Esophagus muscularis mucosa (tissue), 4 donors: ENCODE measurements around the gene MRE11. TPM values are rescaled to one million over a fixed set of nuclear protein-coding genes. Genes with fewer than 3 reads are reported as not detected.

Source experiments
- DNase-seq: peaks from one replicate; pipeline ENCODE4 v3.0.0-alpha.2; 2017; ENCODE audit errors: extremely low spot score
- H3K27ac ChIP-seq, 4 donors: fragments of 200-600 bp; sonication (generic); replicated peaks in 1 of 4; 1 replicate in 3 of 4; 2 replicates in 1 of 4; pipeline ENCODE4 v1.5.1; 2016 to 2019; ENCODE audit warnings: mild to moderate bottlenecking in 1 of 4
- H3K27me3 ChIP-seq, 4 donors: fragments of 200-600 bp; sonication (generic); one replicate each; pipeline versions ENCODE4 v1.5.1 to v1.6.0; 2016 to 2019
- H3K36me3 ChIP-seq, 4 donors: fragments of 200-600 bp; sonication (generic); one replicate each; pipeline ENCODE4 v1.5.1; 2016 to 2019
- H3K4me1 ChIP-seq, 4 donors: fragments of 200-600 bp; sonication (generic); one replicate each; pipeline ENCODE4 v1.5.1; 2016 to 2019
- H3K4me3 ChIP-seq, 4 donors: fragments of 200-600 bp; sonication (generic); 1 replicate in 2 of 4; 2 replicates in 2 of 4; pipeline ENCODE4 v1.5.1; 2016 to 2019; ENCODE audit warnings: mild to moderate bottlenecking in 4 of 4, moderate library complexity in 1 of 4
- H3K9me3 ChIP-seq, 4 donors: fragments of 200-600 bp; sonication (generic); 1 replicate in 3 of 4; 2 replicates in 1 of 4; pipeline ENCODE4 v1.5.1; 2016 to 2019
- EP300 ChIP-seq: sonication (generic); formaldehyde crosslinking; IDR thresholded peaks from one replicate; pipeline ENCODE4 v1.6.1; 2017; ENCODE audit warnings: antibody characterized with exemption
- POLR2A ChIP-seq: fragments of 450-650 bp; IDR thresholded peaks from one replicate; pipeline ENCODE4 v1.6.1; 2017; ENCODE audit warnings: antibody characterized with exemption, moderate library complexity, mild to moderate bottlenecking, low read depth
- POLR2AphosphoS5 ChIP-seq, 2 donors: sonication (generic); formaldehyde crosslinking; IDR thresholded peaks; one replicate each; pipeline ENCODE4 v1.6.1; 2017; ENCODE audit warnings: antibody characterized with exemption in 2 of 2
- WGBS: methylation state at CpG from one replicate; pipeline ENCODE4 v1.1.5; 2018; 5-methylcytosine and 5-hydroxymethylcytosine counted together
- intact Hi-C: fragments of 100-400 bp; cut with DNase I; formaldehyde crosslinking; loops from one replicate; pipeline ENCODE4 v1.15.1; 2023
- total RNA-seq, 4 donors: library from RNA; depleted of rRNA; stranded (reverse); fragments of >200 nt; gene quantifications; one replicate each; pipeline versions ENCODE4 v1.1.0 to v1.2.1, GENCODE V29; 2016
- TF ChIP-seq, protein P1 (sequence below), 3 experiments: fragments of 200-600 bp in 2 of 3; fragments of 450-650 bp in 1 of 3; sonication (generic) in 2 of 3; IDR thresholded peaks; one replicate each; pipeline ENCODE4 v1.5.1; 2017 to 2019; ENCODE audit warnings: antibody characterized with exemption in 3 of 3, mild to moderate bottlenecking in 2 of 3, moderate library complexity in 1 of 3

The MRE11 gene
- total RNA-seq, 4 donors from 2014 or later, result 9.9 to 12.9 (median 11.2) TPM

GRCh38 chr11:94533696-94534630, 40.3 kb upstream of the MRE11 start:
- intact Hi-C loops, result no loop called here
- DNase-seq, result no peak
- Histone ChIP-seq H3K27ac (no peak overlapping the region), H3K9me3 (no peaks in the 10 kb centered on the region), H3K27me3 (no peaks in the 10 kb centered on the region), H3K4me3 (no peak overlapping the region), H3K36me3 (no peaks in the 10 kb centered on the region), H3K4me1 (peaks cover 0 to 5% (median 4%) of the 10 kb centered on the region in 4 donors)
- 72% methylated on average over 6 of the region's 6 CpGs for WGBS
- TF ChIP-seq POLR2A (no peak), POLR2AphosphoS5 (IDR thresholded peaks at IDR 0.05) (no peak), EP300 (no peak)
- TF ChIP-seq, protein P1, sequence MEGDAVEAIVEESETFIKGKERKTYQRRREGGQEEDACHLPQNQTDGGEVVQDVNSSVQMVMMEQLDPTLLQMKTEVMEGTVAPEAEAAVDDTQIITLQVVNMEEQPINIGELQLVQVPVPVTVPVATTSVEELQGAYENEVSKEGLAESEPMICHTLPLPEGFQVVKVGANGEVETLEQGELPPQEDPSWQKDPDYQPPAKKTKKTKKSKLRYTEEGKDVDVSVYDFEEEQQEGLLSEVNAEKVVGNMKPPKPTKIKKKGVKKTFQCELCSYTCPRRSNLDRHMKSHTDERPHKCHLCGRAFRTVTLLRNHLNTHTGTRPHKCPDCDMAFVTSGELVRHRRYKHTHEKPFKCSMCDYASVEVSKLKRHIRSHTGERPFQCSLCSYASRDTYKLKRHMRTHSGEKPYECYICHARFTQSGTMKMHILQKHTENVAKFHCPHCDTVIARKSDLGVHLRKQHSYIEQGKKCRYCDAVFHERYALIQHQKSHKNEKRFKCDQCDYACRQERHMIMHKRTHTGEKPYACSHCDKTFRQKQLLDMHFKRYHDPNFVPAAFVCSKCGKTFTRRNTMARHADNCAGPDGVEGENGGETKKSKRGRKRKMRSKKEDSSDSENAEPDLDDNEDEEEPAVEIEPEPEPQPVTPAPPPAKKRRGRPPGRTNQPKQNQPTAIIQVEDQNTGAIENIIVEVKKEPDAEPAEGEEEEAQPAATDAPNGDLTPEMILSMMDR (IDR thresholded peaks at IDR 0.05), result no peak

DNA sequence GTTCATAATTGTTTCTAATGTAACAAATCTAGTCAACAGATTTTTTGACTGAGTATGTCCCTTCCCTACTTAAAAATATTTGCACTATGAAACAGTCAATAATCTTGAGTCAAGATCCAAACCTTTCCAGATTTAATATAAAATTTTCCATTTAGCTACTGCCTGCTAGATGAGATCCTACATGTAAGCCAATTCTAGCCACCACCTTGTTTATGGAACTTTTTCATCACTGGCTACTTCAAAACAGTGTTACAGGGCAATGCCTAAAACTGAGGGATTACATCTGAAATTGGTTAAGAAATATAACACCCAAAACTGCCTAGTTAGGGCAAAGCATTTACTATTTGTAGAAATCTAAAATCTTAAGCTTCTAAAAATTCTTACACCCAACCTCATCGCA, 39.6 kb upstream of the MRE11 start:
- no peaks in the 10 kb centered on the region for H3K36me3 ChIP-seq
- H3K4me1 ChIP-seq, result peaks cover 0 to 5% (median 4%) of the 10 kb centered on the region in 4 donors
- no peaks in the 10 kb centered on the region for H3K27me3 ChIP-seq
- WGBS, result 86% methylated on average over 1 of the region's 1 CpG
- TF ChIP-seq, protein P1 (IDR thresholded peaks at IDR 0.05), result no peak
- TF ChIP-seq EP300 (no peak), POLR2AphosphoS5 (IDR thresholded peaks at IDR 0.05) (no peak), POLR2A (no peak)
- no peak overlapping the region for H3K27ac ChIP-seq
- DNase-seq, result no peak
- no peaks in the 10 kb centered on the region for H3K9me3 ChIP-seq
- intact Hi-C loops, result no loop called here
- H3K4me3 ChIP-seq, result no peak overlapping the region

- 95% methylated on average over 3 of the region's 3 CpGs for WGBS
- intact Hi-C loops, result no loop called here
Observed at GRCh38 chr11:94532211-94532610, 38.6 kb upstream of the MRE11 start.

DNA sequence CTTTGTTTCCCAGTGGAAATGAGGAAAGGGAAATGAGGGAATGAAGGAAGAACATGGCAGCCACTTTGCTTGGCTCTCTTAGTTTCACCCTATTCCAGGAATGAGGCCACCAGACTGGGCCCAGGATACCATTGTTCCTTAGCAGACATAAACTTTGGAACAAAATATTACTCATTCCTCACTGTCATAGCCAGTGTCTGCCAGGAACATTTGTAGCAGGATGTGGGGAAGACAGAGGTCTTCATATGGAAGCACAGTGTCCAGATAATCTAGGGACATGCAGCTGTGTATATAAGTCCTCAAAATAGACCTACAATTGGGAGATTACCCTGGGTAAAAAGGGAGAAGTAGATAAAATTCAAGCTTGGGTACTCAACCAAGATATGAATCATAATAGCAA, 34.9 kb upstream of the MRE11 start:
- Histone ChIP-seq H3K9me3 (no peaks in the 10 kb centered on the region), H3K4me1 (peaks cover 0 to 7% (median 5%) of the 10 kb centered on the region in 4 donors), H3K27me3 (no peaks in the 10 kb centered on the region), H3K4me3 (no peak overlapping the region), H3K27ac (no peak overlapping the region), H3K36me3 (no peaks in the 10 kb centered on the region)
- intact Hi-C loops, result loop anchor here (10.0 kb wide), 1 partner anchor 366 kb away; no protein-coding TSS in a partner anchor
- TF ChIP-seq, protein P1 (IDR thresholded peaks at IDR 0.05), result no peak
- TF ChIP-seq POLR2A (no peak), POLR2AphosphoS5 (IDR thresholded peaks at IDR 0.05) (no peak), EP300 (no peak)
- DNase-seq, result no peak

More at GRCh38 chr11:94532211-94532610, 38.6 kb upstream of the MRE11 start:
- no peaks in the 10 kb centered on the region for H3K9me3 ChIP-seq
- no peaks in the 10 kb centered on the region for H3K27me3 ChIP-seq
- H3K27ac ChIP-seq, result no peak overlapping the region
- TF ChIP-seq, protein P1 (IDR thresholded peaks at IDR 0.05), result no peak
- no peak for TF ChIP-seq POLR2AphosphoS5 (IDR thresholded peaks at IDR 0.05)
- no peak for TF ChIP-seq POLR2A
- no peak for TF ChIP-seq EP300
- DNase-seq, result no peak
- no peaks in the 10 kb centered on the region for H3K36me3 ChIP-seq
- H3K4me3 ChIP-seq, result no peak overlapping the region
- H3K4me1 ChIP-seq, result peaks cover 0 to 5% (median 2%) of the 10 kb centered on the region in 4 donors
